Stimulated activated CD4-positive, alpha-beta T cell treated with anti-CD3 and anti-CD28 coated beads, Interleukin-15, amount 100 ng/mL, for 24 hours (primary cell): Measurements from ENCODE around the gene OR13C8.

ENCODE experiments used
- DNase-seq: peaks from one replicate; pipeline ENCODE4 v3.0.0-alpha.2; 2020

The OR13C8 gene

DNA sequence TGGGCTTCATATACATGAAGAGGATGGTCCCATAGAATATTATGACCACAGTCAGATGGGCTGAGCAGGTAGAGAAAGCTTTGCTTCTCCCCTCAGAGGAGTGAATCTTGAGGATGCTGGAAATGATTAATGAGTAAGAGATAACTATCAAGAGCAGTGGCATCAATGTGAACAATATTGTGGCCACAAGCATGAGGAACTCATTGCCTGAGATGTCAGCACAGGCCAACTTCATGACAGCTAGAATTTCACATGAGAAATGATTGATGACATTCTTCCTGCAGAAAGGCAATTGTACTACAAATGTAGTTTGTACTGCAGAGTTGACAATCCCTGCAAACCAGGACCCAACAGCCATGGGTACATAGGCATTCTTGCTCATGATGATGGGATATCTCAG, 48.5 kb downstream of the OR13C8 start:
- DNase-seq, result no peak

DNA sequence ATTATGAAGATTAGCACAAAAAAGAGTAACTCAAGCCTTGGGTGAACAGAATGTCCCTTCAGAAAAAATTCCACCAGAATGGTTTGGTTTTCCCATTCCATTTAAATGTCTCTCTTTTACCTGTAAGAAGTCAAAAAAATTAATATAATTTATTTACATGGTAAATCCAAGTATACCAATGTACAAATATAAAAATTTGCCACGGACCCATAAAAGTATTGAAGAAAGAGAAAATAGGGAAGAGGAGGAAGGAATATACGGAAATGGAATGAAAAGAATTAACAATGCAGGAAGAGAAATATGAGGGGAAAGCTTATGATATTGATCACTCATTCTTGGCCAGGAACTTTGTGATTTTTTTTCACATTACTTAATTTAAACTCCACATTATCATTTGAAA, 49.1 kb downstream of the OR13C8 start, which contains the start of gene OR13C9:
Gene OR13C9, minus strand, starts transcription at position 101 of the 400 bp plus-strand sequence. Its CDS starts 0 bp downstream, at position 101.
- DNase-seq, result no peak
